Spleen (tissue), 11 donors: ENCODE measurements around the gene MADD. TPM values are rescaled to one million over a fixed set of nuclear protein-coding genes. Genes with fewer than 3 reads are reported as not detected.
A peak's percentile ranks its signal among the peaks of the same experiment; 100 is the strongest.

Experiments used
- DNase-seq: peaks from one replicate; pipeline ENCODE4 v3.0.0-alpha.2; 2020
- H3K27ac ChIP-seq, 8 donors: fragments of 200-600 bp; sonication (generic) in 7 of 8; 1 replicate in 4 of 8; 2 replicates in 4 of 8; pipeline versions ENCODE4 v1.5.0 to v1.8.0; 2016 to 2021; ENCODE audit warnings: inconsistent platforms in 4 of 8, mild to moderate bottlenecking in 4 of 8, moderate library complexity in 1 of 8
- H3K27me3 ChIP-seq, 7 donors: fragments of 200-600 bp; sonication (generic) in 6 of 7; replicated peaks in 1 of 7; 1 replicate in 4 of 7; 2 replicates in 3 of 7; pipeline versions ENCODE4 v1.5.0 to v1.8.0; 2016 to 2021; ENCODE audit warnings: inconsistent platforms in 3 of 7, mild to moderate bottlenecking in 1 of 7
- H3K36me3 ChIP-seq, 6 donors: fragments of 200-600 bp; sonication (generic) in 5 of 6; 1 replicate in 4 of 6; 2 replicates in 2 of 6; pipeline versions ENCODE4 v1.5.0 to v1.8.0; 2016 to 2021; ENCODE audit warnings: inconsistent platforms in 2 of 6
- H3K4me1 ChIP-seq, 6 donors: fragments of 200-600 bp; sonication (generic) in 5 of 6; 1 replicate in 3 of 6; 2 replicates in 3 of 6; pipeline versions ENCODE4 v1.5.0 to v1.8.0; 2016 to 2021; ENCODE audit warnings: inconsistent platforms in 3 of 6
- H3K4me3 ChIP-seq, 8 donors: fragments of 200-600 bp; sonication (generic) in 7 of 8; 1 replicate in 4 of 8; 2 replicates in 4 of 8; pipeline versions ENCODE4 v1.5.0 to v1.8.0; 2016 to 2021; ENCODE audit warnings: inconsistent platforms in 4 of 8, mild to moderate bottlenecking in 4 of 8, moderate library complexity in 2 of 8
- H3K9me3 ChIP-seq, 8 donors: fragments of 200-600 bp; sonication (generic) in 7 of 8; 1 replicate in 4 of 8; 2 replicates in 4 of 8; pipeline versions ENCODE4 v1.5.0 to v1.8.0; 2016 to 2021; ENCODE audit warnings: inconsistent platforms in 4 of 8
- POLR2A ChIP-seq, 3 donors: fragments of 450-650 bp; IDR thresholded peaks; one replicate each; pipeline ENCODE4 v1.5.1; 2017; ENCODE audit warnings: antibody characterized with exemption in 3 of 3, mild to moderate bottlenecking in 1 of 3
- POLR2AphosphoS5 ChIP-seq, 3 donors: sonication (generic); formaldehyde crosslinking; IDR thresholded peaks; one replicate each; pipeline ENCODE4 v1.5.1; 2017; ENCODE audit warnings: antibody characterized with exemption in 3 of 3
- WGBS, 5 donors: extraction: QIAGEN DNeasy Blood & Tissue Kit in 3 of 5; methylation state at CpG; one replicate each; pipeline versions ENCODE4 v1.1.5 to v1.1.7; 2013 to 2018; 5-methylcytosine and 5-hydroxymethylcytosine counted together
- intact Hi-C: fragments of 100-400 bp; cut with DNase I; formaldehyde crosslinking; loops from one replicate; pipeline ENCODE4 v1.15.0; 2023; ENCODE audit warnings: low total_unique reads
- polyA plus RNA-seq, 3 donors: library from polyadenylated mRNA; stranded (reverse); fragments of 200-250 nt; gene quantifications; one replicate each; pipeline ENCODE4 v1.2.1, GENCODE V29; 2013
- total RNA-seq, 7 donors: library from RNA; depleted of rRNA in 3 of 7; stranded (reverse); fragments of >200 nt in 3 of 7; fragmentation: NEBNext Ultra II Directional in 4 of 7; extraction: Animal tissue kit (Norgen Biotek cat#: 25700) in 4 of 7; gene quantifications; one replicate each; pipeline versions ENCODE4 v1.1.0 to v1.2.1, GENCODE V29; 2016 to 2021
- TF ChIP-seq, protein P1 (sequence below), 11 experiments: fragments of 200-600 bp in 7 of 11; fragments of 450-650 bp in 4 of 11; sonication (generic) in 4 of 11; IDR thresholded peaks in 8 of 11; conservative IDR thresholded peaks in 3 of 11; 1 replicate in 7 of 11; 2 replicates in 4 of 11; pipeline versions ENCODE4 v1.4.0 to v1.8.0; 2016 to 2021; ENCODE audit warnings: antibody characterized with exemption in 11 of 11, inconsistent platforms in 4 of 11, mild to moderate bottlenecking in 1 of 11
- donor health status: healthy with polysubstance abuse.
- donor health status: DM: no; HTN: no; CAD: no; lungs with moderate emphysema.
- donor health status: DM: no; HTN: no; CAD: no.
- donor health status: Bipolar disorder and iron deficiency.
- donor health status: healthy.
- donor health status: DM: no; HTN: no; CAD: no.
- donor health status: DM: yes; HTN: yes; CAD: no.

Gene MADD
- total and polyA plus RNA-seq, 10 donors: 15.7 to 82.4 (median 63.3) TPM

GRCh38 chr11:47253660-47254059 lies 16.3 kb upstream of the MADD start:
- Histone ChIP-seq H3K4me1 (peaks cover 11 to 63% (median 40%) of the 10 kb centered on the region in 6 donors), H3K27ac (peak overlapping the region in 6 of 8 donors; percentile 45 to 72 (median 67)), H3K36me3 (no peaks in the 10 kb centered on the region), H3K27me3 (no peaks in the 10 kb centered on the region), H3K4me3 (no peak overlapping the region), H3K9me3 (no peaks in the 10 kb centered on the region)
- intact Hi-C loops: no loop called here
- TF ChIP-seq POLR2AphosphoS5 (IDR thresholded peaks at IDR 0.05) (no peak), POLR2A (IDR thresholded peaks at IDR 0.05) (no peak)
- TF ChIP-seq, protein P1, sequence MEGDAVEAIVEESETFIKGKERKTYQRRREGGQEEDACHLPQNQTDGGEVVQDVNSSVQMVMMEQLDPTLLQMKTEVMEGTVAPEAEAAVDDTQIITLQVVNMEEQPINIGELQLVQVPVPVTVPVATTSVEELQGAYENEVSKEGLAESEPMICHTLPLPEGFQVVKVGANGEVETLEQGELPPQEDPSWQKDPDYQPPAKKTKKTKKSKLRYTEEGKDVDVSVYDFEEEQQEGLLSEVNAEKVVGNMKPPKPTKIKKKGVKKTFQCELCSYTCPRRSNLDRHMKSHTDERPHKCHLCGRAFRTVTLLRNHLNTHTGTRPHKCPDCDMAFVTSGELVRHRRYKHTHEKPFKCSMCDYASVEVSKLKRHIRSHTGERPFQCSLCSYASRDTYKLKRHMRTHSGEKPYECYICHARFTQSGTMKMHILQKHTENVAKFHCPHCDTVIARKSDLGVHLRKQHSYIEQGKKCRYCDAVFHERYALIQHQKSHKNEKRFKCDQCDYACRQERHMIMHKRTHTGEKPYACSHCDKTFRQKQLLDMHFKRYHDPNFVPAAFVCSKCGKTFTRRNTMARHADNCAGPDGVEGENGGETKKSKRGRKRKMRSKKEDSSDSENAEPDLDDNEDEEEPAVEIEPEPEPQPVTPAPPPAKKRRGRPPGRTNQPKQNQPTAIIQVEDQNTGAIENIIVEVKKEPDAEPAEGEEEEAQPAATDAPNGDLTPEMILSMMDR (IDR thresholded peaks at IDR 0.05 in 8 of 11, conservative IDR thresholded peaks at IDR 0.05 in 3 of 11): no peak
- WGBS, 5 donors: 84 to 93% (median 88%) methylated on average over 2 of the region's 2 CpGs
- peak; percentile 49 for DNase-seq

- Histone ChIP-seq H3K4me1 (peaks cover 8 to 66% (median 41%) of the 10 kb centered on the region in 6 donors), H3K4me3 (no peak overlapping the region), H3K27me3 (no peaks in the 10 kb centered on the region), H3K36me3 (no peaks in the 10 kb centered on the region), H3K9me3 (no peaks in the 10 kb centered on the region), H3K27ac (peak overlapping the region in 7 of 8 donors; percentile 36 to 72 (median 67))
- 32 to 35% (median 33%) methylated on average over 3 of the region's 3 CpGs for WGBS, 5 donors
- TF ChIP-seq POLR2AphosphoS5 (IDR thresholded peaks at IDR 0.05) (no peak), POLR2A (IDR thresholded peaks at IDR 0.05) (no peak)
- TF ChIP-seq, protein P1 (IDR thresholded peaks at IDR 0.05 in 8 of 11, conservative IDR thresholded peaks at IDR 0.05 in 3 of 11): no peak
- peak; percentile 71 for DNase-seq
- intact Hi-C loops: no loop called here
Measured at GRCh38 chr11:47254386-47254785, 15.5 kb upstream of the MADD start.

DNA sequence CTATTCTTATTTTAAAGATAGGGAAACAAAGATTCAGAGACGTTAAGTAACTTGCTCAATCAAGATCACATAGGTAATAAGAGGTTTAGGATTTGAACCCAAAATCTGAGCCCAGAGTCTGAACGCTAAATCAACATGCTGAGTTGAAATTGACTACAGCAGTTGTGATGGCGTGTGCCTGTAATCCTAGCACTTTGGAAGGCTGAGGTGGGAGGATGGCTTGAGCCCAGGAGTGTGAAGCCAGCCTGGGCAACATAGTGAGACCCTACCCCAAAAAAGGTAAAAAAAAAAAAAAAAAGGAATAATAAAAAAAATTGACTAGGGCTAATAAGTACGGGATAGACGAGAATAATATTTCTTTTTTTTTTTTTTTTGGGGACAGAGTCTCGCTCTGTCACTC lies 13.6 kb upstream of the MADD start:
- intact Hi-C loops: no loop called here
- WGBS, 5 donors: 83 to 93% (median 89%) methylated on average over 6 of the region's 6 CpGs

DNA sequence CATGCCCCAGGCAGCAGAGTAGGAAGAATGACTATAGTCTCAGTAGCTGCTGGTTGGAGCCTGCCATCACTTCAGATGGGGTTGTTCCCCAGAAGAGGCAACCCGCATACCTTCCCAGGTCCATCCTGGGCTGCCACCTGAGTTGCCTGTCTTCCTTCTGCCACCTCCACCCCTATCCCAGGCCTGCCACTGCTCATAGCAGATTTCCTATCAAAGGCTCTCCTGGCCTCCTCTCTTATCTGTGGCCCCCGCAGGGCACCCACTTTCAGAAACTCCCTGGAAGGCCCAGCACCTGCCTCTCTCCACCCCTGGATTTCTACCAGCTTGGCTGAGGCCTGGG lies 12.8 kb upstream of the MADD start:
- Histone ChIP-seq H3K36me3 (peaks cover 0 to 11% (median 0%) of the 10 kb centered on the region in 6 donors), H3K9me3 (no peaks in the 10 kb centered on the region), H3K4me1 (peaks cover 3 to 70% (median 37%) of the 10 kb centered on the region in 6 donors), H3K4me3 (peak overlapping the region in 3 of 8 donors; percentile 28 to 63 (median 46)), H3K27ac (peak overlapping the region in 7 of 8 donors; percentile 29 to 69 (median 63)), H3K27me3 (no peaks in the 10 kb centered on the region)
- DNase-seq: no peak
- intact Hi-C loops: no loop called here
- WGBS, 5 donors: 70 to 86% (median 71%) methylated on average over 2 of the region's 2 CpGs
- TF ChIP-seq, protein P1 (IDR thresholded peaks at IDR 0.05 in 8 of 11, conservative IDR thresholded peaks at IDR 0.05 in 3 of 11): no peak
- TF ChIP-seq POLR2AphosphoS5 (IDR thresholded peaks at IDR 0.05): no peak
- no peak for TF ChIP-seq POLR2A (IDR thresholded peaks at IDR 0.05)

More for the DNA sequence above, 13.6 kb upstream of the MADD start:
- peaks cover 0 to 4% (median 0%) of the 10 kb centered on the region in 6 donors for H3K36me3 ChIP-seq
- TF ChIP-seq, protein P1 (IDR thresholded peaks at IDR 0.05 in 8 of 11, conservative IDR thresholded peaks at IDR 0.05 in 3 of 11): no peak
- TF ChIP-seq POLR2A (IDR thresholded peaks at IDR 0.05) (no peak), POLR2AphosphoS5 (IDR thresholded peaks at IDR 0.05) (no peak)
- no peak overlapping the region for H3K27ac ChIP-seq
- H3K4me3 ChIP-seq: no peak overlapping the region
- H3K9me3 ChIP-seq: no peaks in the 10 kb centered on the region
- H3K4me1 ChIP-seq: peaks cover 3 to 70% (median 37%) of the 10 kb centered on the region in 6 donors
- peak; percentile 5 for DNase-seq
- no peaks in the 10 kb centered on the region for H3K27me3 ChIP-seq
